Spleen (tissue), 10 donors: ENCODE results near the gene DNAJB14. TPM values are rescaled to one million over a fixed set of nuclear protein-coding genes. Genes with fewer than 3 reads are reported as not detected.

Source experiments
- polyA plus RNA-seq, 3 donors: library from polyadenylated mRNA; stranded (reverse); fragments of 200-250 nt; gene quantifications; one replicate each; pipeline ENCODE4 v1.2.1, GENCODE V29; 2013
- total RNA-seq, 7 donors: library from RNA; depleted of rRNA in 3 of 7; stranded (reverse); fragments of >200 nt in 3 of 7; fragmentation: NEBNext Ultra II Directional in 4 of 7; extraction: Animal tissue kit (Norgen Biotek cat#: 25700) in 4 of 7; gene quantifications; one replicate each; pipeline versions ENCODE4 v1.1.0 to v1.2.1, GENCODE V29; 2016 to 2021
- donor health status: healthy with polysubstance abuse.
- donor health status: DM: no; HTN: no; CAD: no; lungs with moderate emphysema.
- donor health status: DM: no; HTN: no; CAD: no.
- donor health status: Bipolar disorder and iron deficiency.
- donor health status: healthy.
- donor health status: DM: no; HTN: no; CAD: no.
- donor health status: DM: yes; HTN: yes; CAD: no.

DNAJB14 gene
- total and polyA plus RNA-seq, 10 donors: 10.6 to 77.7 (median 53.3) TPM

Other genes with a start within 250 kb of the DNAJB14 start
- gene DAPP1, start 129.8 kb downstream of the DNAJB14 start, total RNA-seq: 10 to 100 TPM; 32.2 to 49.4 (median 40.3) TPM
- 10 to 100 TPM; 20.0 to 27.5 (median 22.5) TPM for gene DAPP1, start 129.8 kb downstream of the DNAJB14 start, polyA plus RNA-seq
- 10 to 100 TPM; 22.4 to 50.1 (median 34.8) TPM for gene LAMTOR3, start 52.2 kb downstream of the DNAJB14 start, total RNA-seq
- gene LAMTOR3, start 52.2 kb downstream of the DNAJB14 start, polyA plus RNA-seq: 10 to 100 TPM; 28.6 to 52.6 (median 43.8) TPM
- 100 to 1,000 TPM; 107 to 161 (median 128) TPM for gene H2AZ1, start 3.7 kb upstream of the DNAJB14 start, total RNA-seq
- 100 to 1,000 TPM; 123 to 262 (median 253) TPM for gene H2AZ1, start 3.7 kb upstream of the DNAJB14 start, polyA plus RNA-seq
- gene DDIT4L, start 243.8 kb upstream of the DNAJB14 start, total RNA-seq: 1 to 10 TPM in 3 of 7 donors, under 1 TPM in 4; 0.19 to 1.6 (median 0.43) TPM
- gene DDIT4L, start 243.8 kb upstream of the DNAJB14 start, polyA plus RNA-seq: under 1 TPM; 0.17 to 0.32 (median 0.21) TPM